GM12878 (cell line): ENCODE data around the gene KCNJ14. TPM values are rescaled to one million over a fixed set of nuclear protein-coding genes. Genes with fewer than 3 reads are reported as not detected.
A peak's percentile ranks its signal among the peaks of the same experiment; 100 is the strongest.

Experiments
- ATAC-seq: fragments of 200-7000 bp; cut with Tn5 transposase; 3 replicates; pipeline ENCODE4 v1.9.1; 2020; ENCODE audit warnings: mild to moderate bottlenecking, moderate library complexity
- BruUV-seq: library from RNA; stranded (reverse); fragments of 400-500 nt; replicated peaks from 2 replicates; lab custom pipeline; 2021; lab: Mats Ljungman, UMichigan
- CTCF ChIA-PET: fragments of 300-600 bp; sonication (Branson Sonifier 250); formaldehyde crosslinking; extraction: SDS; loops from one replicate; lab custom pipeline; 2021; ENCODE audit warnings: inconsistent platforms; lab: Yijun Ruan, JAX
- POLR2A ChIA-PET: fragments of 350-600 bp; formaldehyde crosslinking; extraction: SDS; loops from one replicate; lab custom pipeline; 2021; ENCODE audit warnings: inconsistent platforms; lab: Charles Lee
- RAD21 ChIA-PET: fragments of 300-600 bp; sonication (Branson Sonifier 250); formaldehyde crosslinking; loops from one replicate; lab custom pipeline; 2023; ENCODE audit warnings: antibody characterized with exemption; ENCODE audit not compliant: unreplicated experiment; lab: Charles Lee
- SMC1A ChIA-PET: fragments of 300-600 bp; sonication (Branson Sonifier 250); formaldehyde crosslinking; loops from one replicate; lab custom pipeline; 2023; ENCODE audit not compliant: unreplicated experiment, uncharacterized antibody; lab: Charles Lee
- DNase-seq: peaks from one replicate; pipeline ENCODE4 v3.0.0-alpha.2; 2011; ENCODE audit warnings: low read depth, low spot score
- FAIRE-seq: peaks from 3 replicates; lab custom pipeline; 2011; peaks lifted over from hg19 to GRCh38; lab: Jason Lieb, UNC
- H2AFZ ChIP-seq: 2 replicates; pipeline ENCODE4 v1.6.0; 2011; ENCODE audit warnings: low read depth, low read length, control low read depth; ENCODE audit not compliant: control insufficient read depth
- H3K27ac ChIP-seq: 2 replicates; pipeline ENCODE4 v1.5.1; 2011; ENCODE audit warnings: control low read depth; ENCODE audit not compliant: control insufficient read depth, insufficient read depth
- H3K27me3 ChIP-seq, 2 experiments: replicated peaks in 1 of 2; 2 replicates each; pipeline versions ENCODE4 v1.6.0 to v1.6.1; 2011; ENCODE audit warnings: low read length in 1 of 2; ENCODE audit not compliant: control insufficient read depth in 2 of 2, insufficient read depth in 2 of 2
- H3K36me3 ChIP-seq, 2 experiments: 2 replicates each; pipeline ENCODE4 v1.5.1; 2011; ENCODE audit warnings: low read length in 1 of 2; ENCODE audit not compliant: control insufficient read depth in 2 of 2, insufficient read depth in 2 of 2
- H3K4me1 ChIP-seq: 2 replicates; pipeline ENCODE4 v1.6.1; 2011; ENCODE audit warnings: mild to moderate bottlenecking, low read length, moderate library complexity, mixed read lengths; ENCODE audit not compliant: control insufficient read depth, insufficient read depth
- H3K4me2 ChIP-seq: 2 replicates; pipeline ENCODE4 v1.6.0; 2011; ENCODE audit warnings: control low read depth; ENCODE audit not compliant: control insufficient read depth, insufficient read depth
- H3K4me3 ChIP-seq: fragments of 200-600 bp; sonication (generic); 2 replicates; pipeline ENCODE4 v1.5.1; 2016
- H3K79me2 ChIP-seq: 2 replicates; pipeline ENCODE4 v1.6.0; 2011; ENCODE audit warnings: low read length; ENCODE audit not compliant: control insufficient read depth, insufficient read depth
- H3K9ac ChIP-seq: 2 replicates; pipeline ENCODE4 v1.8.0; 2011; ENCODE audit warnings: low read length, control low read depth, mixed read lengths; ENCODE audit not compliant: control insufficient read depth, insufficient read depth
- H3K9me3 ChIP-seq: replicated peaks from 3 replicates; pipeline ENCODE4 v1.5.1; 2011; ENCODE audit warnings: mild to moderate bottlenecking, low read length; ENCODE audit not compliant: control insufficient read depth, insufficient read depth
- H4K20me1 ChIP-seq: 2 replicates; pipeline ENCODE4 v1.6.0; 2011; ENCODE audit not compliant: control insufficient read depth, insufficient read depth
- E2F4 ChIP-seq: IDR thresholded peaks from 2 replicates; pipeline ENCODE4 v1.6.1; 2012; ENCODE audit warnings: low read depth, low read length, improper control_type of control experiment
- MYC ChIP-seq: IDR thresholded peaks from 2 replicates; pipeline ENCODE4 v1.6.1; 2011; ENCODE audit warnings: mild to moderate bottlenecking, low read length, moderate library complexity, inconsistent platforms; ENCODE audit not compliant: insufficient read depth, insufficient replicate concordance, insufficient read length, severe bottlenecking
- POLR2A ChIP-seq: IDR thresholded peaks from 2 replicates; pipeline ENCODE4 v1.6.1; 2011; ENCODE audit warnings: low read depth, mild to moderate bottlenecking, low read length
- POLR2AphosphoS5 ChIP-seq: IDR thresholded peaks from 2 replicates; pipeline ENCODE4 v1.6.1; 2011; ENCODE audit warnings: mild to moderate bottlenecking, low read length, inconsistent platforms
- TARDBP ChIP-seq: IDR thresholded peaks from 2 replicates; pipeline ENCODE4 v1.6.1; 2016; ENCODE audit warnings: borderline replicate concordance
- WGBS: methylation state at CpG from one replicate; pipeline ENCODE4 v1.1.6; 2016; ENCODE audit warnings: low lambda C conversion rate; ENCODE audit not compliant: insufficient replicate concordance, insufficient coverage; ENCODE audit errors: missing lambda C conversion rate; 5-methylcytosine and 5-hydroxymethylcytosine counted together
- in situ Hi-C: fragments of 300-500 bp; cut with MboI; formaldehyde crosslinking; loops from 9 replicates; pipeline ENCODE4 v1.14.3; 2018; ENCODE audit warnings: mixed read lengths
- intact Hi-C: fragments of 100-400 bp; cut with micrococcal nuclease; formaldehyde crosslinking; loops from one replicate; pipeline ENCODE4 v1.14.2; 2022; ENCODE audit not compliant: unreplicated experiment
- polyA plus RNA-seq, 11 experiments: library from polyadenylated mRNA; depleted of rRNA in 4 of 11; unstranded in 6 of 11; stranded (reverse) in 5 of 11; fragments of >200 nt; fragmentation: Nextera tagmentation in 4 of 11; fragmentation: Illumina TruSeq in 1 of 11; extraction: Ambion mirVana in 4 of 11; extraction: Trizol in 1 of 11; gene quantifications; 1 replicate in 1 of 11; 2 replicates in 10 of 11; pipeline versions ENCODE4 v1.2.1 to v1.2.3, GENCODE V29; 2011 to 2016; ENCODE audit warnings: inconsistent platforms in 2 of 11, missing spikeins in 2 of 11, low read depth in 1 of 11
- total RNA-seq, 4 experiments: library from RNA; depleted of rRNA in 3 of 4; stranded (reverse); fragments of >200 nt in 3 of 4; fragmentation: Illumina TruSeq in 1 of 4; extraction: Trizol in 1 of 4; gene quantifications; 2 replicates each; pipeline versions ENCODE4 v1.2.1 to v1.2.3, GENCODE V29; 2013 to 2021

KCNJ14 gene
- total and polyA plus RNA-seq, 10 of the 15 experiments (the other 5 are each of a cell fraction or from before 2014, with no cell fraction given) = 0.24 to 1.4 (median 0.42) TPM

GRCh38 chr19:48451624-48452023, 3.8 kb upstream of the KCNJ14 start:
- in situ Hi-C loops (no loop called here), intact Hi-C loops (no loop called here)
- Histone ChIP-seq H3K4me1 (peaks cover 11% of the 10 kb centered on the region), H3K4me2 (no peak overlapping the region), H2AFZ (no peak overlapping the region), H3K79me2 (peaks cover 3% of the 10 kb centered on the region), H3K27ac (no peak overlapping the region), H3K4me3 (no peak overlapping the region), H3K9me3 (no peaks in the 10 kb centered on the region)
- ChIA-PET POLR2A (interaction anchor here (0.6 kb wide), 2 partner anchors 11 to 696 kb away, joined by 3 read pairs; no protein-coding TSS in a partner anchor), CTCF (no interaction called here), SMC1A (interaction anchor here (0.6 kb wide), 3 partner anchors 117 to 264 kb away, joined by 3 read pairs; no protein-coding TSS in a partner anchor), RAD21 (no interaction called here)
- DNase-seq = no peak
- FAIRE-seq = no peak
- no peak for ATAC-seq
- 86% methylated on average over 12 of the region's 12 CpGs for WGBS
- BruUV-seq = no TSS peak
- no peak for TF ChIP-seq MYC
- TF ChIP-seq POLR2AphosphoS5 = 0 out of 2 replicates have a peak, but pooled peaks have one; percentile 23
- TF ChIP-seq, all 136 proteins: peak for 1
- Histone ChIP-seq H4K20me1 (no peaks in the 10 kb centered on the region), H3K9ac (no peak overlapping the region), H3K27me3 (no peaks in the 10 kb centered on the region), H3K36me3 (peaks cover 26 to 29% of the 10 kb centered on the region in 2 experiments)

GRCh38 chr19:48452289-48453190, 2.8 kb upstream of the KCNJ14 start:
- POLR2A ChIA-PET = interaction anchor here (0.6 kb wide), 1 partner anchor 697 kb away, joined by 3 read pairs; no protein-coding TSS in a partner anchor
- H3K4me1 ChIP-seq = peaks cover 5% of the 10 kb centered on the region
- DNase-seq (no peak), FAIRE-seq (no peak), ATAC-seq (no peak)
- in situ Hi-C loops (no loop called here), intact Hi-C loops (no loop called here)
- H3K36me3 ChIP-seq = peaks cover 29 to 32% of the 10 kb centered on the region in 2 experiments
- TF ChIP-seq TARDBP = no peak
- TF ChIP-seq POLR2A = peak; percentile 26; the same call in 1 of the 2 replicates
- no peak for TF ChIP-seq E2F4
- RAD21 ChIA-PET = no interaction called here
- H2AFZ ChIP-seq = no peak overlapping the region
- no peaks in the 10 kb centered on the region for H3K27me3 ChIP-seq
- CTCF ChIA-PET = no interaction called here
- peaks cover 2% of the 10 kb centered on the region for H3K79me2 ChIP-seq
- no peak overlapping the region for H3K27ac ChIP-seq
- BruUV-seq = no TSS peak
- SMC1A ChIA-PET = interaction anchor here (0.6 kb wide), 1 partner anchor 118 kb away, joined by 3 read pairs; no protein-coding TSS in a partner anchor
- H3K9ac ChIP-seq = no peak overlapping the region
- no peaks in the 10 kb centered on the region for H3K9me3 ChIP-seq
- no peak overlapping the region for H3K4me2 ChIP-seq
- H3K4me3 ChIP-seq = no peak overlapping the region
- 95% methylated on average over 32 of the region's 33 CpGs for WGBS
- no peaks in the 10 kb centered on the region for H4K20me1 ChIP-seq
